Liver (tissue), 3 donors: ENCODE results near the gene DLL1.

ENCODE experiments used
- FOXA1 ChIP-seq: IDR thresholded peaks from 2 replicates; pipeline ENCODE4 v1.6.1; 2016; ENCODE audit warnings: antibody characterized with exemption
- FOXA2 ChIP-seq: IDR thresholded peaks from 2 replicates; pipeline ENCODE4 v1.6.1; 2016; ENCODE audit warnings: antibody characterized with exemption
- GABPA ChIP-seq, 2 donors: IDR thresholded peaks in 1 of 2; conservative IDR thresholded peaks in 1 of 2; 2 replicates each; pipeline ENCODE4 v1.6.1; 2016; ENCODE audit warnings: antibody characterized with exemption in 2 of 2, mild to moderate bottlenecking in 1 of 2, moderate library complexity in 1 of 2
- JUND ChIP-seq, 2 donors: IDR thresholded peaks; 2 replicates each; pipeline ENCODE4 v1.6.1; 2016; ENCODE audit warnings: antibody characterized with exemption in 2 of 2
- NR2F2 ChIP-seq: IDR thresholded peaks from 2 replicates; pipeline ENCODE4 v1.6.1; 2016; ENCODE audit warnings: antibody characterized with exemption
- RAD21 ChIP-seq, 2 donors: IDR thresholded peaks; 2 replicates each; pipeline ENCODE4 v1.6.1; 2016; ENCODE audit warnings: antibody characterized with exemption in 2 of 2, mild to moderate bottlenecking in 2 of 2
- RXRA ChIP-seq, 2 donors: IDR thresholded peaks; 2 replicates each; pipeline ENCODE4 v1.6.1; 2017 to 2018; ENCODE audit warnings: antibody characterized with exemption in 2 of 2, mild to moderate bottlenecking in 1 of 2
- SP1 ChIP-seq: IDR thresholded peaks from 2 replicates; pipeline ENCODE4 v1.6.1; 2018; ENCODE audit warnings: antibody characterized with exemption, mild to moderate bottlenecking
- TAF1 ChIP-seq: conservative IDR thresholded peaks from 2 replicates; pipeline ENCODE4 v1.6.1; 2016; ENCODE audit warnings: antibody characterized with exemption, mild to moderate bottlenecking
- YY1 ChIP-seq: IDR thresholded peaks from 2 replicates; pipeline ENCODE4 v1.6.1; 2016; ENCODE audit warnings: antibody characterized with exemption, mild to moderate bottlenecking
- TF ChIP-seq, protein P1 (sequence below): fragments of 150-350 bp; IDR thresholded peaks from 2 replicates; pipeline ENCODE4 v1.5.1; 2017; ENCODE audit warnings: improper control_type of control experiment, low read depth, low read length; ENCODE audit not compliant: missing input control
- TF ChIP-seq, protein P2 (sequence below): IDR thresholded peaks from 2 replicates; pipeline ENCODE4 v1.6.1; 2016; ENCODE audit warnings: antibody characterized with exemption, mild to moderate bottlenecking
- TF ChIP-seq, protein P3 (sequence below): IDR thresholded peaks from 2 replicates; pipeline ENCODE4 v1.6.1; 2016; ENCODE audit warnings: antibody characterized with exemption
- TF ChIP-seq, protein P4 (sequence below): IDR thresholded peaks from 2 replicates; pipeline ENCODE4 v1.6.1; 2016; ENCODE audit warnings: antibody characterized with exemption
- donor health status: healthy.
- donor health status: healthy.

DNA sequence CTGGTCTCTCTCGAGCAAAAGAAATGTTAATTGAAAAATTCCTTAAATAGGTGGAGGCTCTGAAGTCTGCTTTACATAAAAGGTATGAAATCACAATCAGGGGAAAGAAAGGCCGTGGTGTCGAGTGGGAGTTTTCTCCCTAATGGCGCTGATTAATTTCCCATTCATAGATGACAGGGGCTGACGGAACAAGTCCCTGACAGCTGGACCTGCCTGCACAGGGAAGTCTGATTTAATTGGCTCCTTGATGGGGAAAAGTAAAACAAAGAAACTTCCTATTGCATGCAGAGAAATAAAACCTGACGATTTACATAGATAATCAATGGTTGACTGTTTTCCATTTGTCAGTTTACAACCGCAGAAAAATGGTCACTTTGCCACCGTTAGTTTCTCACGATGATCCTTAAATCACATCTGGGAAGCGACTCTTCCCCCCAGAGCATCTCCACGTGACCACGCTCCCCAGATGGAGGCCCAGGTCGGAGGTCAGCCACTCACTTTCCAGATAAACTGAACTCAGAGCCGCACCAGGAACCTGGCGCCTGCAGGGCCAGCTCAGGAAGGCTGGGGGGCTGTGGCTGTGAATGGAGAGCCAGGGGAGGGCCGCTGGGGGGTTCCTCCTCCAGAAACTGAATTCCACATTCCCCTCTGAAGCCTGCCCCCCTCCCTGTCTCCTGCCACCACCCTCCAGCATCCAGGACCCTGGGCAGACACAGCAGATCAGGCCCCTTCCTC lies 55.3 kb downstream of the DLL1 start:
- TF ChIP-seq YY1 (no peak), FOXA1 (no peak), TAF1 (no peak), SP1 (no peak), JUND (IDR thresholded peaks at IDR 0.05) (no peak), RAD21 (IDR thresholded peaks at IDR 0.05) (no peak), RXRA (IDR thresholded peaks at IDR 0.05) (no peak), NR2F2 (no peak), GABPA (IDR thresholded peaks at IDR 0.05 in 1 of 2, conservative IDR thresholded peaks at IDR 0.05 in 1 of 2) (no peak), FOXA2 (no peak)
- TF ChIP-seq, protein P1, sequence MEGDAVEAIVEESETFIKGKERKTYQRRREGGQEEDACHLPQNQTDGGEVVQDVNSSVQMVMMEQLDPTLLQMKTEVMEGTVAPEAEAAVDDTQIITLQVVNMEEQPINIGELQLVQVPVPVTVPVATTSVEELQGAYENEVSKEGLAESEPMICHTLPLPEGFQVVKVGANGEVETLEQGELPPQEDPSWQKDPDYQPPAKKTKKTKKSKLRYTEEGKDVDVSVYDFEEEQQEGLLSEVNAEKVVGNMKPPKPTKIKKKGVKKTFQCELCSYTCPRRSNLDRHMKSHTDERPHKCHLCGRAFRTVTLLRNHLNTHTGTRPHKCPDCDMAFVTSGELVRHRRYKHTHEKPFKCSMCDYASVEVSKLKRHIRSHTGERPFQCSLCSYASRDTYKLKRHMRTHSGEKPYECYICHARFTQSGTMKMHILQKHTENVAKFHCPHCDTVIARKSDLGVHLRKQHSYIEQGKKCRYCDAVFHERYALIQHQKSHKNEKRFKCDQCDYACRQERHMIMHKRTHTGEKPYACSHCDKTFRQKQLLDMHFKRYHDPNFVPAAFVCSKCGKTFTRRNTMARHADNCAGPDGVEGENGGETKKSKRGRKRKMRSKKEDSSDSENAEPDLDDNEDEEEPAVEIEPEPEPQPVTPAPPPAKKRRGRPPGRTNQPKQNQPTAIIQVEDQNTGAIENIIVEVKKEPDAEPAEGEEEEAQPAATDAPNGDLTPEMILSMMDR = no peak
- TF ChIP-seq, protein P2, sequence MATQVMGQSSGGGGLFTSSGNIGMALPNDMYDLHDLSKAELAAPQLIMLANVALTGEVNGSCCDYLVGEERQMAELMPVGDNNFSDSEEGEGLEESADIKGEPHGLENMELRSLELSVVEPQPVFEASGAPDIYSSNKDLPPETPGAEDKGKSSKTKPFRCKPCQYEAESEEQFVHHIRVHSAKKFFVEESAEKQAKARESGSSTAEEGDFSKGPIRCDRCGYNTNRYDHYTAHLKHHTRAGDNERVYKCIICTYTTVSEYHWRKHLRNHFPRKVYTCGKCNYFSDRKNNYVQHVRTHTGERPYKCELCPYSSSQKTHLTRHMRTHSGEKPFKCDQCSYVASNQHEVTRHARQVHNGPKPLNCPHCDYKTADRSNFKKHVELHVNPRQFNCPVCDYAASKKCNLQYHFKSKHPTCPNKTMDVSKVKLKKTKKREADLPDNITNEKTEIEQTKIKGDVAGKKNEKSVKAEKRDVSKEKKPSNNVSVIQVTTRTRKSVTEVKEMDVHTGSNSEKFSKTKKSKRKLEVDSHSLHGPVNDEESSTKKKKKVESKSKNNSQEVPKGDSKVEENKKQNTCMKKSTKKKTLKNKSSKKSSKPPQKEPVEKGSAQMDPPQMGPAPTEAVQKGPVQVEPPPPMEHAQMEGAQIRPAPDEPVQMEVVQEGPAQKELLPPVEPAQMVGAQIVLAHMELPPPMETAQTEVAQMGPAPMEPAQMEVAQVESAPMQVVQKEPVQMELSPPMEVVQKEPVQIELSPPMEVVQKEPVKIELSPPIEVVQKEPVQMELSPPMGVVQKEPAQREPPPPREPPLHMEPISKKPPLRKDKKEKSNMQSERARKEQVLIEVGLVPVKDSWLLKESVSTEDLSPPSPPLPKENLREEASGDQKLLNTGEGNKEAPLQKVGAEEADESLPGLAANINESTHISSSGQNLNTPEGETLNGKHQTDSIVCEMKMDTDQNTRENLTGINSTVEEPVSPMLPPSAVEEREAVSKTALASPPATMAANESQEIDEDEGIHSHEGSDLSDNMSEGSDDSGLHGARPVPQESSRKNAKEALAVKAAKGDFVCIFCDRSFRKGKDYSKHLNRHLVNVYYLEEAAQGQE = no peak
- TF ChIP-seq, protein P3, sequence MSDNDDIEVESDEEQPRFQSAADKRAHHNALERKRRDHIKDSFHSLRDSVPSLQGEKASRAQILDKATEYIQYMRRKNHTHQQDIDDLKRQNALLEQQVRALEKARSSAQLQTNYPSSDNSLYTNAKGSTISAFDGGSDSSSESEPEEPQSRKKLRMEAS = no peak
- TF ChIP-seq, protein P4, sequence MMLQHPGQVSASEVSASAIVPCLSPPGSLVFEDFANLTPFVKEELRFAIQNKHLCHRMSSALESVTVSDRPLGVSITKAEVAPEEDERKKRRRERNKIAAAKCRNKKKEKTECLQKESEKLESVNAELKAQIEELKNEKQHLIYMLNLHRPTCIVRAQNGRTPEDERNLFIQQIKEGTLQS = no peak
